H1 (cell line): ENCODE data around the gene SLC5A8. TPM values are rescaled to one million over a fixed set of nuclear protein-coding genes. Genes with fewer than 3 reads are reported as not detected.

ENCODE experiments used
- CTCF ChIA-PET: fragments of 300-600 bp; sonication (Branson Sonifier 250); formaldehyde crosslinking; loops from one replicate; lab custom pipeline; 2021; ENCODE audit not compliant: partially characterized antibody; lab: Charles Lee
- POLR2A ChIA-PET: fragments of 300-600 bp; sonication (Branson Sonifier 250); formaldehyde crosslinking; loops from one replicate; lab custom pipeline; 2021; ENCODE audit warnings: inconsistent platforms; ENCODE audit not compliant: partially characterized antibody; lab: Charles Lee
- DNase-seq, 2 experiments: peaks; one replicate each; pipeline versions ENCODE4 v3.0.0 to v3.0.0-alpha.2; 2010 to 2022; ENCODE audit warnings: low spot score in 2 of 2, low read depth in 1 of 2, mixed read lengths in 1 of 2
- FAIRE-seq: peaks from 2 replicates; lab custom pipeline; 2011; peaks lifted over from hg19 to GRCh38; lab: Jason Lieb, UNC
- H2AFZ ChIP-seq: 2 replicates; pipeline ENCODE4 v1.8.1; 2012; ENCODE audit warnings: low read length, inconsistent platforms
- H2AK5ac ChIP-seq: 2 replicates; pipeline ENCODE4 v1.6.1; 2013; ENCODE audit warnings: low read depth, low read length
- H2BK120ac ChIP-seq: replicated peaks from 2 replicates; pipeline ENCODE3; 2013; ENCODE audit warnings: low read depth, low read length, inconsistent platforms
- H2BK12ac ChIP-seq: 2 replicates; pipeline ENCODE4 v1.6.1; 2013; ENCODE audit warnings: low read depth, low read length
- H2BK15ac ChIP-seq: 2 replicates; pipeline ENCODE4 v1.6.1; 2013; ENCODE audit warnings: low read length
- H2BK20ac ChIP-seq: 2 replicates; pipeline ENCODE4 v1.6.1; 2013; ENCODE audit warnings: low read length
- H2BK5ac ChIP-seq: 2 replicates; pipeline ENCODE4 v1.6.1; 2013; ENCODE audit warnings: low read depth, low read length
- H3K14ac ChIP-seq: 2 replicates; pipeline ENCODE4 v1.6.1; 2013; ENCODE audit warnings: inconsistent platforms; ENCODE audit not compliant: insufficient read length
- H3K18ac ChIP-seq: 2 replicates; pipeline ENCODE4 v1.6.1; 2013; ENCODE audit warnings: low read length; ENCODE audit errors: extremely low read depth
- H3K23ac ChIP-seq: 2 replicates; pipeline ENCODE4 v1.6.1; 2013; ENCODE audit warnings: inconsistent platforms; ENCODE audit not compliant: insufficient read length
- H3K23me2 ChIP-seq: 2 replicates; pipeline ENCODE4 v1.6.1; 2013; ENCODE audit warnings: low read depth, low read length
- H3K27ac ChIP-seq: 2 replicates; pipeline ENCODE4 v1.6.1; 2011; ENCODE audit warnings: low read depth, low read length, inconsistent platforms
- H3K27me3 ChIP-seq, 4 experiments: replicated peaks in 1 of 4; 1 replicate in 1 of 4; 2 replicates in 3 of 4; pipeline versions ENCODE4 v1.6.1 to v1.8.1; 2011 to 2013; ENCODE audit warnings: low read length in 3 of 4, mild to moderate bottlenecking in 3 of 4, inconsistent platforms in 2 of 4, mixed read lengths in 2 of 4, moderate library complexity in 1 of 4; ENCODE audit not compliant: control insufficient read depth in 3 of 4, insufficient read depth in 3 of 4; ENCODE audit errors: extremely low read depth in 1 of 4
- H3K36me3 ChIP-seq, 4 experiments: 2 replicates each; pipeline versions ENCODE4 v1.6.1 to v1.8.1; 2011 to 2013; ENCODE audit warnings: mild to moderate bottlenecking in 4 of 4, low read length in 3 of 4, moderate library complexity in 2 of 4, control low read depth in 1 of 4, inconsistent platforms in 1 of 4; ENCODE audit not compliant: insufficient read depth in 4 of 4, control insufficient read depth in 2 of 4
- H3K4ac ChIP-seq: replicated peaks from 2 replicates; pipeline ENCODE3; 2013; ENCODE audit warnings: low read length, low read depth, mixed read lengths, inconsistent platforms; ENCODE audit not compliant: insufficient read length
- H3K4me1 ChIP-seq, 4 experiments: replicated peaks in 1 of 4; 1 replicate in 1 of 4; 2 replicates in 3 of 4; pipeline versions ENCODE4 v1.6.1 to v1.8.1; 2011 to 2013; ENCODE audit warnings: low read length in 3 of 4, inconsistent platforms in 2 of 4, mixed read lengths in 1 of 4; ENCODE audit not compliant: insufficient read depth in 4 of 4, control insufficient read depth in 3 of 4
- H3K4me2 ChIP-seq, 2 experiments: 2 replicates each; pipeline versions ENCODE4 v1.6.1 to v1.8.1; 2011 to 2013; ENCODE audit warnings: low read depth in 2 of 2, low read length in 2 of 2, control low read depth in 1 of 2, inconsistent platforms in 1 of 2, mild to moderate bottlenecking in 1 of 2; ENCODE audit not compliant: insufficient read depth in 1 of 2
- H3K4me3 ChIP-seq, 4 experiments: fragments of 200-600, 300-600 bp in 1 of 4; sonication (generic), shearing (Covaris generic), sonication (Bioruptor Twin) in 1 of 4; 2 replicates each; pipeline versions ENCODE4 v1.5.1 to v1.8.1; 2011 to 2016; ENCODE audit warnings: low read length in 4 of 4, low read depth in 3 of 4, control low read depth in 2 of 4, inconsistent platforms in 2 of 4, mild to moderate bottlenecking in 2 of 4, mixed read lengths in 1 of 4, moderate library complexity in 1 of 4; ENCODE audit not compliant: insufficient read depth in 2 of 4; ENCODE audit errors: extremely low read depth in 1 of 4
- H3K56ac ChIP-seq: replicated peaks from 2 replicates; pipeline ENCODE3; 2013; ENCODE audit warnings: low read depth, mild to moderate bottlenecking, mixed read lengths, low read length, inconsistent platforms; ENCODE audit not compliant: insufficient read length
- H3K79me1 ChIP-seq: 2 replicates; pipeline ENCODE4 v1.6.1; 2013; ENCODE audit warnings: low read depth, low read length, control low read depth
- H3K79me2 ChIP-seq, 2 experiments: 2 replicates each; pipeline versions ENCODE4 v1.6.1 to v1.8.1; 2012 to 2013; ENCODE audit warnings: low read length in 2 of 2, mild to moderate bottlenecking in 2 of 2, inconsistent platforms in 1 of 2; ENCODE audit not compliant: insufficient read depth in 2 of 2, control insufficient read depth in 1 of 2
- H3K9ac ChIP-seq, 4 experiments: replicated peaks in 1 of 4; 1 replicate in 1 of 4; 2 replicates in 3 of 4; pipeline versions ENCODE4 v1.6.1 to v1.8.1; 2011 to 2013; ENCODE audit warnings: low read depth in 3 of 4, low read length in 3 of 4, control low read depth in 2 of 4, mild to moderate bottlenecking in 2 of 4, moderate library complexity in 2 of 4, inconsistent platforms in 1 of 4; ENCODE audit errors: extremely low read depth in 1 of 4
- H3K9me3 ChIP-seq, 2 experiments: 2 replicates each; pipeline versions ENCODE4 v1.6.1 to v1.8.1; 2012 to 2013; ENCODE audit warnings: mild to moderate bottlenecking in 2 of 2, moderate library complexity in 2 of 2, control low read depth in 1 of 2, inconsistent platforms in 1 of 2, low read depth in 1 of 2, low read length in 1 of 2, mixed read lengths in 1 of 2; ENCODE audit not compliant: insufficient read depth in 2 of 2
- H4K20me1 ChIP-seq, 2 experiments: replicated peaks in 1 of 2; 2 replicates each; pipeline versions ENCODE3 to v1.8.1; 2011 to 2013; ENCODE audit warnings: inconsistent platforms in 2 of 2, low read length in 2 of 2, mild to moderate bottlenecking in 1 of 2; ENCODE audit not compliant: insufficient read depth in 2 of 2, control insufficient read depth in 1 of 2
- H4K5ac ChIP-seq: 2 replicates; pipeline ENCODE4 v1.6.1; 2013; ENCODE audit warnings: low read length, low read depth, mixed read lengths, inconsistent platforms; ENCODE audit not compliant: insufficient read length
- H4K8ac ChIP-seq: 2 replicates; pipeline ENCODE4 v1.8.0; 2013; ENCODE audit warnings: mild to moderate bottlenecking, moderate library complexity, low read length, inconsistent platforms; ENCODE audit not compliant: insufficient read depth; ENCODE audit errors: extremely low read depth
- H4K91ac ChIP-seq: replicated peaks from 2 replicates; pipeline ENCODE3; 2013; ENCODE audit warnings: low read length, mixed read lengths, inconsistent platforms; ENCODE audit not compliant: insufficient read length
- CBX5 ChIP-seq: fragments of 300-800, 300-1000 bp; sonication (generic); IDR thresholded peaks from 2 replicates; pipeline ENCODE4 v1.7.1; 2016; ENCODE audit warnings: antibody characterized with exemption, low read length, low read depth
- CBX8 ChIP-seq: fragments of 300-800, 300-1000 bp; sonication (generic); IDR thresholded peaks from 2 replicates; pipeline ENCODE4 v1.7.1; 2016; ENCODE audit warnings: low read depth, low read length, borderline replicate concordance
- GTF2F1 ChIP-seq: IDR thresholded peaks from 2 replicates; pipeline ENCODE4 v1.6.1; 2012; ENCODE audit warnings: low read depth, low read length, improper control_type of control experiment, borderline replicate concordance
- NANOG ChIP-seq: IDR thresholded peaks from 2 replicates; pipeline ENCODE4 v1.6.1; 2011; ENCODE audit warnings: low read length, low read depth, mild to moderate bottlenecking, inconsistent platforms; ENCODE audit not compliant: insufficient read depth, poor library complexity, severe bottlenecking
- TAF1 ChIP-seq: IDR thresholded peaks from 2 replicates; pipeline ENCODE4 v1.6.1; 2011; ENCODE audit warnings: mild to moderate bottlenecking, low read depth, low read length
- WGBS, 2 experiments: shearing (Covaris generic) in 1 of 2; methylation state at CpG; one replicate each; pipeline versions ENCODE4 v1.1.6 to v1.1.7; 2013 to 2015; ENCODE audit warnings: low lambda C conversion rate in 2 of 2, mixed read lengths in 2 of 2, inconsistent platforms in 1 of 2, low coverage in 1 of 2, missing lambda C conversion rate in 1 of 2; ENCODE audit not compliant: insufficient replicate concordance in 2 of 2, insufficient coverage in 1 of 2, insufficient read length in 1 of 2; ENCODE audit errors: extremely low coverage in 1 of 2, missing lambda C conversion rate in 1 of 2; 5-methylcytosine and 5-hydroxymethylcytosine counted together
- polyA plus RNA-seq, 7 experiments: library from polyadenylated mRNA; depleted of rRNA in 3 of 7; stranded (reverse) in 5 of 7; unstranded in 2 of 7; fragments of >200 nt in 5 of 7; fragments of 200-250 nt in 2 of 7; gene quantifications; 1 replicate in 5 of 7; 2 replicates in 1 of 7; 4 replicates in 1 of 7; pipeline versions ENCODE4 v1.2.1 to v1.2.3, GENCODE V29; 2011 to 2013; ENCODE audit warnings: missing spikeins in 2 of 7, mixed read lengths in 2 of 7
- total RNA-seq: library from RNA; stranded (reverse); fragmentation: NEBNext Ultra II Directional; extraction: Animal tissue kit (Norgen Biotek cat#: 25700); gene quantifications from 2 replicates; pipeline ENCODE4 v1.2.1, GENCODE V29; 2021

Gene SLC5A8
- total and polyA plus RNA-seq, 2 of the 8 experiments (the other 6 are each of a cell fraction or from before 2014, with no cell fraction given) = 0.11 to 0.21 TPM

DNA sequence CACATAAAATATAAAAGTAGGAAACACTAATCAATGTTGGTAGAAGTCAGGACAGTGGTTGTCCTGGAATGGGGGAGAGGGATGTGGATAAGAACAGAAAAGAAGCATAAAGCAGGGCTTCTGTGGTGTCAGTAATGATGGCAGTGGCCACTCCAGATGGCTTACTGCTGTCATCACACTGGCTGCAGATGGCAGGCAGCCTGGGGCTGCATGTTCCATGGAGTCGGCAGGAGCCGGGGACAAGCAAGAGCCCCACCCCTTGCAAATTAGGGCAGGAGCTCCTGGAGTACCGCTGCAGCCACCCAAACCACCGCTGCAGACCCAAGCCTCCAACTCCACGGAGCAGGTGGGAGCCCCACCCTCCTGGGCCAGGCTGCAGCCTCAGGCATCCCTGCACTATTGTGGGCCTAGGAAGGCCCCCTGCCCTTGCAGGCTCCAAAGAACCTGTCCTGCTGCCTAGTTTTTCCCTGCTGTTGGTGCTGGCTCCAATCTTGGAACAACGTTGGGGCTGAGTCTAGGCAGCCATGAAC lies 28.8 kb upstream of the SLC5A8 start:
- Histone ChIP-seq H3K27me3 (no peaks in the 10 kb centered on the region), H4K8ac (no peak overlapping the region), H2BK20ac (no peak overlapping the region), H4K5ac (no peak overlapping the region), H3K79me2 (no peaks in the 10 kb centered on the region), H3K14ac (no peak overlapping the region), H3K79me1 (no peaks in the 10 kb centered on the region), H3K36me3 (no peaks in the 10 kb centered on the region), H3K23me2 (no peaks in the 10 kb centered on the region), H2AFZ (no peak overlapping the region), H2BK120ac (no peak overlapping the region), H3K4me3 (no peak overlapping the region), H3K56ac (no peak overlapping the region), H3K23ac (no peak overlapping the region), H2BK15ac (no peak overlapping the region), H3K4me2 (no peak overlapping the region), H2BK12ac (no peak overlapping the region), H3K4ac (no peak overlapping the region), H3K9me3 (peaks cover 4% of the 10 kb centered on the region in 2 experiments; a peak in 1 of 4 replicates), H2BK5ac (no peak overlapping the region), H4K91ac (no peak overlapping the region), H3K27ac (no peak overlapping the region), H3K18ac (no peak overlapping the region), H2AK5ac (no peak overlapping the region), H4K20me1 (no peaks in the 10 kb centered on the region), H3K9ac (no peak overlapping the region), H3K4me1 (no peaks in the 10 kb centered on the region)
- ChIA-PET CTCF (no interaction called here), POLR2A (no interaction called here)
- 96% methylated on average over 6 of the region's 6 CpGs; no CpG with 5 or more reads in 1 of the 2 experiments for WGBS, 2 experiments
- FAIRE-seq (no peak), DNase-seq (no peak)
- no peak for TF ChIP-seq CBX5
- no peak for TF ChIP-seq NANOG
- no peak for TF ChIP-seq TAF1
- TF ChIP-seq CBX8 = no peak
- TF ChIP-seq GTF2F1 = no peak
